HFF-Myc (cell line): Measurements from ENCODE around the gene HPGD.
A peak's percentile ranks its signal among the peaks of the same experiment; 100 is the strongest.
"Not testable (repeated sequence)": the region's sequence is repeated elsewhere in the genome, so short reads cannot be mapped to it uniquely, and the experiment has no call there.

Source experiments
- DNase-seq: peaks from one replicate; pipeline ENCODE4 v3.0.0-alpha.2; 2011; ENCODE audit warnings: low read depth; ENCODE audit errors: extremely low read depth
- H3K4me3 ChIP-seq: replicated peaks from 2 replicates; pipeline ENCODE4 v1.5.1; 2011; ENCODE audit warnings: low read depth, mild to moderate bottlenecking, control low read depth, low read length
- TF ChIP-seq, protein P1 (sequence below): IDR thresholded peaks from 2 replicates; pipeline ENCODE4 v1.5.1; 2012; ENCODE audit warnings: mild to moderate bottlenecking, low read depth, low read length, control low read depth; ENCODE audit errors: missing control alignments

Gene HPGD

DNA sequence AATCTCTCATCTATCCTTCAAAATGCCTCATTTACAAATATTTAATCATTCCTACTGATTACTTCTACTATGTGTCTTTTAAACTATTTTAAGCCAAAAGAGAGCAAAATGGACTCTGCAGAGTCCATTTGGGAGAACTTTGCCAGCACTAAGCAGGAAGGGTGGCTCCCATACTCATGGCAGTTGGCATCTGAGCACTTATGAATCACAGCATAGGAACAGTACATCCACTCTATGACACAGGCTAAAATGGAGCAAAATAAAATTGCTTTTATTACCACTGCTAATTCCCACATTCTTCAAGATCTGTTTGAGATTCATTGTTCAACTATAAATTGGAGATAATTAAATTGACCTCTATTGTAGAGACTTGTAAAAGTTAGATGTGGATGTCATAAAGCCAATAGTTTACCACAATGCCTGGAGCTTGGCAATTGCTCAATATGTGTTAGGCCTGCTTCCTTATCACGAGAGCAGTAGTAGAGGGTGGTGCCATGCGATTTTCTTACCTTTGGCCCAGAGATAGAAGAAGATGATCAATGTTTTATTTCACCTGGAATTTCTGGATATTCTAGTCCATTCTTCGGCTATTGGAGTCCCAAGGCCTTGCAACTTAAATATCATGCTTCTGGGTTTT, 19.1 kb downstream of the HPGD start:
- TF ChIP-seq, protein P1, sequence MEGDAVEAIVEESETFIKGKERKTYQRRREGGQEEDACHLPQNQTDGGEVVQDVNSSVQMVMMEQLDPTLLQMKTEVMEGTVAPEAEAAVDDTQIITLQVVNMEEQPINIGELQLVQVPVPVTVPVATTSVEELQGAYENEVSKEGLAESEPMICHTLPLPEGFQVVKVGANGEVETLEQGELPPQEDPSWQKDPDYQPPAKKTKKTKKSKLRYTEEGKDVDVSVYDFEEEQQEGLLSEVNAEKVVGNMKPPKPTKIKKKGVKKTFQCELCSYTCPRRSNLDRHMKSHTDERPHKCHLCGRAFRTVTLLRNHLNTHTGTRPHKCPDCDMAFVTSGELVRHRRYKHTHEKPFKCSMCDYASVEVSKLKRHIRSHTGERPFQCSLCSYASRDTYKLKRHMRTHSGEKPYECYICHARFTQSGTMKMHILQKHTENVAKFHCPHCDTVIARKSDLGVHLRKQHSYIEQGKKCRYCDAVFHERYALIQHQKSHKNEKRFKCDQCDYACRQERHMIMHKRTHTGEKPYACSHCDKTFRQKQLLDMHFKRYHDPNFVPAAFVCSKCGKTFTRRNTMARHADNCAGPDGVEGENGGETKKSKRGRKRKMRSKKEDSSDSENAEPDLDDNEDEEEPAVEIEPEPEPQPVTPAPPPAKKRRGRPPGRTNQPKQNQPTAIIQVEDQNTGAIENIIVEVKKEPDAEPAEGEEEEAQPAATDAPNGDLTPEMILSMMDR: no peak
- DNase-seq: no peak
- no peak overlapping the region for H3K4me3 ChIP-seq

DNA sequence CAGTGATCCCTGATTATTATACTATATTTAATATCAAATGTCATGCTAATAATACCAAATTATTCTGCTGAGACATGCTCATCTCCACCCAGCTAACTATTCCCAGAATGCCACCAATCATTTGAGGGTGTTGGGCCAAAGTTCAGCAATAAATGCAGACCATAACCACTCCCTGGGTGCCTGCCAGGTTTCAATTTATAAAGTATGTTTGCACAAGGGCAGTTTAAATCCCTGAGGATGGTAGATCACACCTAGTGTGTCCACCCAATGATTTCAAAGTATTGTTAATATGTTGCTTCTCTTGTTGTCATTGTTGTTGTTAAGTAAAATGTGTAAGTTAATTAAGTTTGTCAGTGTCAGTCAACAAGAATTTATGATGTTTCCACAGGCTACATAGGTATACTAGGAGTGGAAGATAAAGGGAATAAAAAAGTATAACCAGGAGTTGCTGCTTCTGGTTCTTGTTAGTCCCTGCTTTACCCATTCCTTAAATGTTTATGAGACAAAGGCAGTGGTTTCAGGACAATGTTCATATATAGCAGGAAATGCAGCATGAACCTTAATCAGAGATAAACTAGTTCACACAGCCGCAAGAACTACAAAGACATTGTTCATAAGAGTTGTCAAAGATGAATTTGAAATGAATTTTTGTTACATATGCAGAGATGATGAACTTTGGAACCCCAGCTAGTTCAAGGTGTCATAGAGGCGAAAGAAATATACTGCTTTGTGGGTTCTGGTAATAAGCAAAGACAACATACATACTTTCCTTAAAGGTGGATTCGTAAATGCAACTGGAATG, 25.5 kb downstream of the HPGD start:
- DNase-seq: no peak
- TF ChIP-seq, protein P1: no peak
- no peak overlapping the region for H3K4me3 ChIP-seq

DNA sequence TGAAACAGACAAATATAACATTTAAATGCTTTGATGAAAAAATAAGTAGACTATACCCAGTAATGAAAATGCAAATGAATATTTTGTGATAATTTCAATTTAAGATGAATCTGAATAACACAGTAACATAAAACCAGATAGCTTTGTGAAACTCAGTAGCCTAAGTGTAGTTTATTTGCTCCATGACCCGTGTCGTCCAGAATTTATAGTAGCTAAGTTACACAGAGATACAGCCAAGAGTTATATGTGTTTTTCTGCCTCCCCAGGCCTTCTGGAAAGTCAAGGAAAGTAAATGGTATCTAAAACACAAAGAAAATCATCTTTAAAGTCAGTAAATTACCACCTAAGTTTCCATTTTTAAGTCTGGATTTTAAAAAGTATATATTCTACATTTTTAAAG, 26.7 kb downstream of the HPGD start:
- no peak for DNase-seq
- TF ChIP-seq, protein P1: no peak
- no peak overlapping the region for H3K4me3 ChIP-seq

DNA sequence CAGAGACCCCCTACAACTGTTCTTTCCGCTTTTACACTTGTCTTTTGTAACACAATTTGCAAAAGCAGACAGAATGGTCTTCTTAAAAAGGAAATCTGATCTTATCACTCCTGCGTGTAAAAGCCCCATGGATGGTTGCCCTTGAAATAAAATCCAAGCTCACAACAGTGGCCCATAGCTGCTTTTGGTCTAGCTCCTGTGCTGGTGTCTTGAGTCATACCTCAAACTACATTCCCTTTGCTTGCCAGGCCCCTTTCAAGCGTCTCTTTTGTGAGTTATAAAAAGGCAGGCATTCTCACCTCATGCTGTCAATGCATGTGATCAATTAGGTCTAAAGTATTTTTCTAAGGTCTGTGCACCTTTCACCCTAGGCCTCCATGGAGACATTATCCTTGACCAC, 27.6 kb downstream of the HPGD start:
- no peak for DNase-seq
- TF ChIP-seq, protein P1: no peak
- no peak overlapping the region for H3K4me3 ChIP-seq

DNA sequence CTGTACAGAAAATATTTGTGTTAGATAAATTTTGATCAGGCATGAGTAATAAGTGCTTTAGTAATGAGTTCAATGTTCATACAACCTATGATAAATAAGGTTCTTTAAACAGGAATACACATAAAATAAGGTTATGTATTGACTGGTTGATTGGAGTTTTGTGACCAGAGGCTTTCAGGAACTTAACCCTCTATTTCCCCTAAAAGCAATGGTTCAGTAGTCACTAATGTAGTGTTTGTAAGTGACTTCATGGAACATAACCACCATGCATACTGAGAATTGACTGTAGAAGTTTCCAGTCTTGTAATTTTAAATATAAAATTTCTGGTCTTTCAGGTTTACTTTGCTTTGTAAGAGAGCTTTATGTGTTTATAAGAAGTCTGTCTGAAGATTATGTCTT, 28.1 kb downstream of the HPGD start:
- no peak for DNase-seq
- TF ChIP-seq, protein P1: no peak

DNA sequence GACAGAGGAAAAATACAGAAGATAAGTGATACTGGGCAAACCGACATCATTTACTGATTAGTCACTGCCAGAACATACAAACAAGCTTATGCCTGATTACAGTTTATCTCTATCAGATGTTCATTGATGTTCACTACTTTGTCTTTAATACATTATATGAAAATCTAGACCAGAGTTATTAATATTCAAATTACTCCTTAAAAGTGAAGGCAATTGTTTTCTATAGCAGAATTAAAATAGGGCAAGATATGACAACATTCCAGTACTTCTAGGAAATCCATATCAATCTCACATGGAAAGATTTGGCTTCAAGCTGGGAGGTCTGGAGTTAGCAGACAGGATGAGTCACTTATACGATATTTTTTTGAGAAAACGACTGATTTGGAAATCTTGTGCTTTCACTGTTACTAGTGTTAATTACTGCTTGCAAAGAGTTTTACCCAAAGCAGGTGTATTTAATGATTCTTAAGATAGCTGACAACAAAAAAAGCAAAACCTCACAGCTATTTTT, 31.8 kb downstream of the HPGD start:
- TF ChIP-seq, protein P1: no peak
- H3K4me3 ChIP-seq: no peak overlapping the region
- peak; percentile 10 for DNase-seq

More for the DNA sequence above, 28.1 kb downstream of the HPGD start:
- H3K4me3 ChIP-seq: no peak overlapping the region

DNA sequence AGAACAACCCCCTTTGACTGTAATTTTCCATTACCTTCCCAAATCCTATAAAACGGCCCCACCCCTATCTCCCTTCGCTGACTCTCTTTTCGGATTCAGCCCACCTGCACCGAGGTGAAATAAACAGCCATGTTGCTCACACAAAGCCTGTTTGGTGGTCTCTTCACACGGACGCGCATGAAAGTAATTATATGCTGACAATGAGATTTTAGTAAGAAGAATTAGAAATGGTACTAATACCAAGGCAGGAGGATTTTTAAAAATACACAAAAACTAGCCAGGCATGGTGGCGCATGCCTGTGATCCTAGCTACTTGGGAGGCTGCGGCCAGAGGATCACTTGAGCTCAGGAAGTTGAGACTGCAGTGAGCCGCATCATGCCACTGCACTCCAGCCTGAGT, 33.9 kb downstream of the HPGD start:
- H3K4me3 ChIP-seq, DNase-seq: not testable (repeated sequence)
